DND-41 (cell line): ENCODE data around the gene PREX1.
A peak's percentile ranks its signal among the peaks of the same experiment; 100 is the strongest.

ENCODE experiments used
- ATAC-seq: fragments of 200-7000 bp; cut with Tn5 transposase; 3 replicates; pipeline ENCODE4 v1.9.1; 2021; ENCODE audit warnings: low read depth; ENCODE audit not compliant: insufficient read depth
- DNase-seq: peaks from one replicate; pipeline ENCODE4 v3.0.0-alpha.2; 2020
- H2AFZ ChIP-seq: 2 replicates; pipeline ENCODE4 v1.6.0; 2012; ENCODE audit warnings: low read depth, low read length
- H3K27ac ChIP-seq: 2 replicates; pipeline ENCODE4 v1.5.1; 2012; ENCODE audit warnings: low read length, inconsistent platforms
- H3K27me3 ChIP-seq: fragments of 200-600 bp; sonication (generic); 2 replicates; pipeline ENCODE4 v1.6.0; 2012; ENCODE audit warnings: low read length, mild to moderate bottlenecking, inconsistent platforms; ENCODE audit not compliant: insufficient read depth, poor library complexity
- H3K36me3 ChIP-seq: 2 replicates; pipeline ENCODE4 v1.5.1; 2012; ENCODE audit warnings: low read length, inconsistent platforms; ENCODE audit not compliant: insufficient read depth
- H3K4me1 ChIP-seq: 2 replicates; pipeline ENCODE4 v1.5.1; 2012; ENCODE audit warnings: mild to moderate bottlenecking, low read length; ENCODE audit not compliant: insufficient read depth
- H3K4me2 ChIP-seq: 2 replicates; pipeline ENCODE4 v1.6.0; 2012; ENCODE audit warnings: mild to moderate bottlenecking, moderate library complexity, low read length, inconsistent platforms; ENCODE audit not compliant: insufficient read depth
- H3K4me3 ChIP-seq, 2 experiments: fragments of 200-600 bp in 1 of 2; shearing (Covaris generic) in 1 of 2; 2 replicates each; pipeline ENCODE4 v1.5.1; 2012 to 2016; ENCODE audit warnings: inconsistent platforms in 2 of 2, low read length in 2 of 2, mild to moderate bottlenecking in 2 of 2, low read depth in 1 of 2, moderate library complexity in 1 of 2
- H3K79me2 ChIP-seq: 2 replicates; pipeline ENCODE4 v1.6.0; 2012; ENCODE audit warnings: low read length, inconsistent platforms; ENCODE audit not compliant: insufficient read depth
- H3K9ac ChIP-seq: 2 replicates; pipeline ENCODE4 v1.6.0; 2012; ENCODE audit warnings: low read depth, mild to moderate bottlenecking, inconsistent platforms, low read length, moderate library complexity
- H3K9me3 ChIP-seq: 2 replicates; pipeline ENCODE4 v1.5.1; 2012; ENCODE audit warnings: low read length, moderate library complexity, mild to moderate bottlenecking, inconsistent platforms; ENCODE audit not compliant: insufficient read depth, severe bottlenecking
- H4K20me1 ChIP-seq: 2 replicates; pipeline ENCODE4 v1.6.0; 2012; ENCODE audit warnings: low read length; ENCODE audit not compliant: insufficient read depth
- CTCF ChIP-seq: IDR thresholded peaks from 2 replicates; pipeline ENCODE4 v1.5.1; 2012; ENCODE audit warnings: borderline replicate concordance, low read length, moderate library complexity, mild to moderate bottlenecking; ENCODE audit not compliant: poor library complexity, severe bottlenecking; ENCODE audit errors: extremely low read depth
- EZH2 ChIP-seq: IDR thresholded peaks from 3 replicates; pipeline ENCODE4 v1.6.1; 2012; ENCODE audit warnings: borderline replicate concordance, low read depth, mild to moderate bottlenecking, moderate library complexity, low read length, inconsistent platforms; ENCODE audit not compliant: severe bottlenecking

Gene PREX1

GRCh38 chr20:48791666-48792071 is 36.1 kb downstream of the PREX1 start:
- DNase-seq (no peak), ATAC-seq (no peak)
- H3K36me3 ChIP-seq, result no peaks in the 10 kb centered on the region
- H3K9me3 ChIP-seq, result no peaks in the 10 kb centered on the region
- H3K79me2 ChIP-seq, result no peaks in the 10 kb centered on the region
- no peaks in the 10 kb centered on the region for H3K27me3 ChIP-seq
- H3K27ac ChIP-seq, result no peak overlapping the region
- H3K4me2 ChIP-seq, result no peak overlapping the region
- TF ChIP-seq CTCF (no peak), EZH2 (no peak)
- H3K4me1 ChIP-seq, result no peaks in the 10 kb centered on the region
- no peak overlapping the region for H2AFZ ChIP-seq
- no peak overlapping the region for H3K9ac ChIP-seq
- H3K4me3 ChIP-seq, result no peak overlapping the region
- H4K20me1 ChIP-seq, result peaks cover 3% of the 10 kb centered on the region

GRCh38 chr20:48791014-48791413 is 36.8 kb downstream of the PREX1 start:
- DNase-seq, result no peak
- Histone ChIP-seq H3K4me3 (no peak overlapping the region), H3K79me2 (no peaks in the 10 kb centered on the region), H3K36me3 (no peaks in the 10 kb centered on the region), H3K27ac (no peak overlapping the region), H2AFZ (no peak overlapping the region), H3K9ac (no peak overlapping the region), H3K9me3 (no peaks in the 10 kb centered on the region), H3K4me1 (no peaks in the 10 kb centered on the region), H3K4me2 (no peak overlapping the region), H3K27me3 (no peaks in the 10 kb centered on the region), H4K20me1 (peaks cover 3% of the 10 kb centered on the region)
- TF ChIP-seq CTCF, result peak; percentile 22
- no peak for TF ChIP-seq EZH2
- no peak; the same call in 2 of the 3 replicates for ATAC-seq

- no peaks in the 10 kb centered on the region for H3K27me3 ChIP-seq
- DNase-seq (no peak), ATAC-seq (no peak)
- H4K20me1 ChIP-seq, result peaks cover 3% of the 10 kb centered on the region
- H3K27ac ChIP-seq, result no peak overlapping the region
- no peaks in the 10 kb centered on the region for H3K4me1 ChIP-seq
- no peaks in the 10 kb centered on the region for H3K9me3 ChIP-seq
- H3K4me3 ChIP-seq, result no peak overlapping the region
- H3K36me3 ChIP-seq, result no peaks in the 10 kb centered on the region
- TF ChIP-seq EZH2 (no peak), CTCF (no peak)
- no peaks in the 10 kb centered on the region for H3K79me2 ChIP-seq
- no peak overlapping the region for H2AFZ ChIP-seq
- H3K9ac ChIP-seq, result no peak overlapping the region
- no peak overlapping the region for H3K4me2 ChIP-seq
Observed at GRCh38 chr20:48790473-48791003, 37.3 kb downstream of the PREX1 start.
